K562 (cell line): Measurements from ENCODE around the gene NEK4. TPM values are rescaled to one million over a fixed set of nuclear protein-coding genes. Genes with fewer than 3 reads are reported as not detected.
A peak's percentile ranks its signal among the peaks of the same experiment; 100 is the strongest.

Experiments
- ATAC-seq: fragments of 200-7000 bp; cut with Tn5 transposase; 3 replicates; pipeline ENCODE4 v1.9.1; 2020; ENCODE audit warnings: moderate library complexity
- BruUV-seq: library from RNA; stranded (reverse); fragments of 400-500 nt; replicated peaks from 2 replicates; lab custom pipeline; 2021; lab: Mats Ljungman, UMichigan
- CTCF ChIA-PET: fragments of 300-600 bp; formaldehyde crosslinking; extraction: SDS; loops from one replicate; lab custom pipeline; 2021; ENCODE audit warnings: low intra/inter-chr PET ratio; lab: Yijun Ruan, JAX
- POLR2A ChIA-PET: fragments of 300-600, 350-650 bp; sonication (Branson Sonifier 250); formaldehyde crosslinking; extraction: SDS; loops from one replicate; lab custom pipeline; 2021; ENCODE audit warnings: antibody characterized with exemption, inconsistent platforms; lab: Yijun Ruan, JAX
- DNase-seq, 4 experiments: peaks; one replicate each; pipeline versions ENCODE4 v3.0.0 to v3.0.0-alpha.2; 2011 to 2018; ENCODE audit warnings: low spot score in 3 of 4, mixed read lengths in 3 of 4; ENCODE audit errors: extremely low read depth in 1 of 4
- FAIRE-seq: peaks from 2 replicates; lab custom pipeline; 2011; peaks lifted over from hg19 to GRCh38; lab: Jason Lieb, UNC
- H2AFZ ChIP-seq: 2 replicates; pipeline ENCODE4 v1.6.0; 2011; ENCODE audit warnings: low read depth, low read length, control low read depth, inconsistent platforms
- H3K27ac ChIP-seq: fragments of 200-600 bp; 3 replicates; pipeline ENCODE4 v1.8.0; 2011; ENCODE audit warnings: low read depth, mild to moderate bottlenecking, control low read depth, inconsistent platforms, low read length, moderate library complexity, mixed read lengths; ENCODE audit errors: extremely low read depth
- H3K27me3 ChIP-seq, 2 experiments: fragments of 300-600 bp in 1 of 2; 2 replicates in 1 of 2; 3 replicates in 1 of 2; pipeline versions ENCODE4 v1.6.0 to v1.8.0; 2011; ENCODE audit warnings: inconsistent platforms in 2 of 2, low read length in 2 of 2, mild to moderate bottlenecking in 1 of 2, mixed read lengths in 1 of 2, moderate library complexity in 1 of 2; ENCODE audit not compliant: control insufficient read depth in 2 of 2, insufficient read depth in 2 of 2
- H3K36me3 ChIP-seq: fragments of 300-600 bp; 3 replicates; pipeline ENCODE4 v1.8.0; 2011; ENCODE audit warnings: mild to moderate bottlenecking, low read length, inconsistent platforms; ENCODE audit not compliant: control insufficient read depth, insufficient read depth
- H3K4me1 ChIP-seq, 2 experiments: fragments of 200-600 bp in 1 of 2; replicated peaks in 1 of 2; 2 replicates in 1 of 2; 3 replicates in 1 of 2; pipeline versions ENCODE4 v1.5.1 to v1.8.0; 2011; ENCODE audit warnings: inconsistent platforms in 2 of 2, low read length in 2 of 2, mild to moderate bottlenecking in 1 of 2, mixed read lengths in 1 of 2, moderate library complexity in 1 of 2; ENCODE audit not compliant: control insufficient read depth in 2 of 2, insufficient read depth in 2 of 2
- H3K4me2 ChIP-seq: 2 replicates; pipeline ENCODE4 v1.6.1; 2011; ENCODE audit warnings: low read length, control low read depth, inconsistent platforms, mixed read lengths; ENCODE audit not compliant: insufficient read depth
- H3K4me3 ChIP-seq: fragments of 200-600 bp; sonication (generic), shearing (Covaris generic); 2 replicates; pipeline ENCODE4 v1.5.1; 2016; ENCODE audit warnings: control low read depth, inconsistent platforms
- H3K79me2 ChIP-seq: fragments of 200-600 bp; 3 replicates; pipeline ENCODE4 v1.8.0; 2011; ENCODE audit warnings: low read length, inconsistent platforms; ENCODE audit not compliant: control insufficient read depth, insufficient read depth
- H3K9ac ChIP-seq, 2 experiments: 2 replicates each; pipeline versions ENCODE4 v1.6.0 to v1.6.1; 2011; ENCODE audit warnings: low read depth in 2 of 2, low read length in 2 of 2, control low read depth in 1 of 2, inconsistent platforms in 1 of 2, mild to moderate bottlenecking in 1 of 2, mixed read lengths in 1 of 2; ENCODE audit not compliant: insufficient read depth in 1 of 2
- H3K9me1 ChIP-seq: one replicate; pipeline ENCODE4 v1.6.0; 2011; ENCODE audit warnings: inconsistent platforms, mild to moderate bottlenecking, low read length, moderate library complexity; ENCODE audit not compliant: control insufficient read depth, insufficient read depth
- H3K9me3 ChIP-seq: replicated peaks from 2 replicates; pipeline ENCODE4 v1.5.1; 2011; ENCODE audit warnings: low read depth, low read length, inconsistent platforms; ENCODE audit not compliant: control insufficient read depth, insufficient read depth
- H4K20me1 ChIP-seq: replicated peaks from 2 replicates; pipeline ENCODE4 v1.6.1; 2011; ENCODE audit warnings: low read length, inconsistent platforms, mixed read lengths; ENCODE audit not compliant: control insufficient read depth, insufficient read depth
- WGBS: fragments of 100-300 bp; shearing (Covaris generic); methylation state at CpG from one replicate; pipeline ENCODE4 v1.1.6; 2016; ENCODE audit warnings: low coverage, mixed read lengths; ENCODE audit not compliant: insufficient coverage; ENCODE audit errors: missing lambda C conversion rate; 5-methylcytosine and 5-hydroxymethylcytosine counted together
- in situ Hi-C: fragments of 300-500 bp; cut with MboI; formaldehyde crosslinking; loops from 4 replicates; pipeline ENCODE4 v1.15.0; 2018; ENCODE audit warnings: inconsistent platforms, mixed read lengths
- intact Hi-C: fragments of 100-400 bp; cut with micrococcal nuclease; formaldehyde crosslinking; loops from 2 replicates; pipeline ENCODE4 v1.14.2; 2022
- polyA plus RNA-seq, 8 experiments: library from polyadenylated mRNA; depleted of rRNA in 4 of 8; stranded (reverse) in 5 of 8; unstranded in 3 of 8; fragments of >200 nt; fragmentation: Nextera tagmentation in 2 of 8; fragmentation: Illumina TruSeq in 1 of 8; extraction: Ambion mirVana in 2 of 8; extraction: Trizol in 1 of 8; gene quantifications; 2 replicates each; pipeline versions ENCODE4 v1.2.1 to v1.2.3, GENCODE V29; 2011 to 2014; ENCODE audit warnings: inconsistent platforms in 1 of 8, missing spikeins in 1 of 8
- small RNA-seq: library from RNA; depleted of rRNA; stranded (forward); fragments of <200 nt; gene quantifications from one replicate; pipeline ENCODE3, GENCODE V24; 2014
- total RNA-seq, 7 experiments: library from RNA; depleted of rRNA in 6 of 7; stranded (reverse); fragments of >200 nt in 6 of 7; fragmentation: Illumina TruSeq in 2 of 7; extraction: Trizol in 2 of 7; gene quantifications; 2 replicates each; pipeline versions ENCODE4 v1.2.1 to v1.2.3, GENCODE V29; 2011 to 2021; ENCODE audit warnings: low replicate concordance in 1 of 7
- TF ChIP-seq, protein P1 (sequence below): IDR thresholded peaks from 2 replicates; pipeline ENCODE4 v1.6.1; 2011; ENCODE audit not compliant: insufficient read length; ENCODE audit errors: extremely low read depth

The NEK4 gene
- total and polyA plus RNA-seq, 9 of the 15 experiments (the other 6 are each of a cell fraction or from before 2014, with no cell fraction given), result 5.8 to 23.1 (median 16.6) TPM

DNA sequence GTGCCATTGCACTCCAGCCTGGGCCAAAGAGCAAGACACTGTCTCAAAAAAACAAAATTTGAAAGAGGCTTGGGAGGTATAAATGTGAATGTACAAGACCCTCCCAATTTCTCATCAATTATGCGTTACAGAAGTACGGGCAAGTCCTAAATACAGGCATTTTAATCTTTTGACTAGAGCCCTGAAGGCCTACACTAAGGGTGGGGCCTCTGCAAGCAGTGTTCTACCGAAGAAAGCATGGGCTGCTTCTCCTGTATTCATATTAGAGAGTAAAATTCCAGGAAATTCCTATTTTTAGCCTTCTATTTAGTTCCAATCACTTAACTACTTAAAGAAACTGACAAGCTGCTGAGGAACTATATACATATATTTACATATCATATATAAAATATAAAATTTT is 110.7 kb downstream of the NEK4 start:
- WGBS, result 81% methylated on average over 3 of the region's 3 CpGs
- Histone ChIP-seq H3K9me1 (no peaks in the 10 kb centered on the region), H3K9ac (no peak overlapping the region), H3K9me3 (no peaks in the 10 kb centered on the region), H3K4me2 (no peak overlapping the region), H3K4me1 (no peaks in the 10 kb centered on the region), H2AFZ (no peak overlapping the region), H3K36me3 (peaks cover 59% of the 10 kb centered on the region), H4K20me1 (no peaks in the 10 kb centered on the region), H3K27ac (no peak overlapping the region), H3K27me3 (no peaks in the 10 kb centered on the region), H3K4me3 (no peak overlapping the region), H3K79me2 (no peaks in the 10 kb centered on the region)
- intact Hi-C loops, result no loop called here
- no TSS peak for BruUV-seq
- DNase-seq (no peak), ATAC-seq (no peak), FAIRE-seq (no peak)
- ChIA-PET POLR2A (interaction anchor here (0.7 kb wide), 1 partner anchor 11 kb away, joined by 3 read pairs; no protein-coding TSS in a partner anchor), CTCF (no interaction called here)
- in situ Hi-C loops, result no loop called here
- TF ChIP-seq, protein P1, sequence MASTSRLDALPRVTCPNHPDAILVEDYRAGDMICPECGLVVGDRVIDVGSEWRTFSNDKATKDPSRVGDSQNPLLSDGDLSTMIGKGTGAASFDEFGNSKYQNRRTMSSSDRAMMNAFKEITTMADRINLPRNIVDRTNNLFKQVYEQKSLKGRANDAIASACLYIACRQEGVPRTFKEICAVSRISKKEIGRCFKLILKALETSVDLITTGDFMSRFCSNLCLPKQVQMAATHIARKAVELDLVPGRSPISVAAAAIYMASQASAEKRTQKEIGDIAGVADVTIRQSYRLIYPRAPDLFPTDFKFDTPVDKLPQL, result no peak

Small RNA genes lying within 50 kb of the gene (small RNA-seq; reads per million reads assigned to genes)
- gene AC006254.2, result not detected
- 4,029 reads per million, percentile 100 among the genes with 10 or more reads in this experiment for gene RF00569
- not detected for gene RF01183
- 0.29 reads per million for gene SNORD19
- not detected for gene SNORD19B
- 2,603 reads per million, percentile 100 among the genes with 10 or more reads in this experiment for gene SNORD69

Other genes with a start within 250 kb of the NEK4 start
Only the 7 nearest of the 11 such genes appear.
- 157 and 168 TPM in 2 replicates for gene GNL3, start 84.9 kb downstream of the NEK4 start, total RNA-seq (2014; rRNA removed)
- 240 and 284 TPM in 2 replicates for gene GNL3, start 84.9 kb downstream of the NEK4 start, total RNA-seq (2014; rRNA removed; fragmentation: Illumina TruSeq; extraction: Trizol)
- 253 and 284 TPM in 2 replicates for gene GNL3, start 84.9 kb downstream of the NEK4 start, total RNA-seq (2015; rRNA removed; fragmentation: Illumina TruSeq; extraction: Trizol)
- 132 and 146 TPM in 2 replicates for gene GNL3, start 84.9 kb downstream of the NEK4 start, total RNA-seq (2021)
- 156 and 166 TPM in 2 replicates for gene GNL3, start 84.9 kb downstream of the NEK4 start, polyA plus RNA-seq (2011; rRNA removed)
- 239 and 287 TPM in 2 replicates for gene GNL3, start 84.9 kb downstream of the NEK4 start, polyA plus RNA-seq (2014; fragmentation: Illumina TruSeq; extraction: Trizol)
- 100 to 1,000 TPM; 220 to 313 TPM for gene GNL3, start 84.9 kb downstream of the NEK4 start, polyA plus RNA-seq (2014; fragmentation: Nextera tagmentation; extraction: Ambion mirVana)
- gene GNL3, start 84.9 kb downstream of the NEK4 start, polyA plus RNA-seq (2014; rRNA removed), result 210 and 219 TPM in 2 replicates
- 31.3 and 33.0 TPM in 2 replicates for gene GLT8D1, start 65.1 kb downstream of the NEK4 start, total RNA-seq (2014; rRNA removed)
- gene GLT8D1, start 65.1 kb downstream of the NEK4 start, total RNA-seq (2014; rRNA removed; fragmentation: Illumina TruSeq; extraction: Trizol), result 34.7 and 38.5 TPM in 2 replicates
- 33.1 and 34.8 TPM in 2 replicates for gene GLT8D1, start 65.1 kb downstream of the NEK4 start, total RNA-seq (2015; rRNA removed; fragmentation: Illumina TruSeq; extraction: Trizol)
- gene GLT8D1, start 65.1 kb downstream of the NEK4 start, total RNA-seq (2021), result 26.7 and 28.6 TPM in 2 replicates
- 59.5 and 65.9 TPM in 2 replicates for gene GLT8D1, start 65.1 kb downstream of the NEK4 start, polyA plus RNA-seq (2011; rRNA removed)
- 38.6 and 43.7 TPM in 2 replicates for gene GLT8D1, start 65.1 kb downstream of the NEK4 start, polyA plus RNA-seq (2014; fragmentation: Illumina TruSeq; extraction: Trizol)
- gene GLT8D1, start 65.1 kb downstream of the NEK4 start, polyA plus RNA-seq (2014; fragmentation: Nextera tagmentation; extraction: Ambion mirVana), result 10 to 100 TPM; 14.1 to 21.6 TPM
- gene GLT8D1, start 65.1 kb downstream of the NEK4 start, polyA plus RNA-seq (2014; rRNA removed), result 33.7 and 34.4 TPM in 2 replicates
- 66.4 and 85.0 TPM in 2 replicates for gene SPCS1, start 64.8 kb downstream of the NEK4 start, total RNA-seq (2014; rRNA removed)
- gene SPCS1, start 64.8 kb downstream of the NEK4 start, total RNA-seq (2014; rRNA removed; fragmentation: Illumina TruSeq; extraction: Trizol), result 110 and 134 TPM in 2 replicates
- gene SPCS1, start 64.8 kb downstream of the NEK4 start, total RNA-seq (2015; rRNA removed; fragmentation: Illumina TruSeq; extraction: Trizol), result 124 and 127 TPM in 2 replicates
- 103 and 110 TPM in 2 replicates for gene SPCS1, start 64.8 kb downstream of the NEK4 start, total RNA-seq (2021)
- 62.3 and 73.9 TPM in 2 replicates for gene SPCS1, start 64.8 kb downstream of the NEK4 start, polyA plus RNA-seq (2011; rRNA removed)
- 127 and 141 TPM in 2 replicates for gene SPCS1, start 64.8 kb downstream of the NEK4 start, polyA plus RNA-seq (2014; fragmentation: Illumina TruSeq; extraction: Trizol)
- gene SPCS1, start 64.8 kb downstream of the NEK4 start, polyA plus RNA-seq (2014; fragmentation: Nextera tagmentation; extraction: Ambion mirVana), result 100 to 1,000 TPM; 504 to 567 TPM
- gene SPCS1, start 64.8 kb downstream of the NEK4 start, polyA plus RNA-seq (2014; rRNA removed), result 107 and 136 TPM in 2 replicates
- not detected in 2 replicates for gene ITIH1, start 6.7 kb upstream of the NEK4 start, total RNA-seq (2014; rRNA removed)
- not detected in 2 replicates for gene ITIH1, start 6.7 kb upstream of the NEK4 start, total RNA-seq (2014; rRNA removed; fragmentation: Illumina TruSeq; extraction: Trizol)
- gene ITIH1, start 6.7 kb upstream of the NEK4 start, total RNA-seq (2015; rRNA removed; fragmentation: Illumina TruSeq; extraction: Trizol), result not detected in 2 replicates
- gene ITIH1, start 6.7 kb upstream of the NEK4 start, total RNA-seq (2021), result 0.11 and 0.31 TPM in 2 replicates
- not detected in 2 replicates for gene ITIH1, start 6.7 kb upstream of the NEK4 start, polyA plus RNA-seq (2011; rRNA removed)
- not detected in 2 replicates for gene ITIH1, start 6.7 kb upstream of the NEK4 start, polyA plus RNA-seq (2014; fragmentation: Illumina TruSeq; extraction: Trizol)
- gene ITIH1, start 6.7 kb upstream of the NEK4 start, polyA plus RNA-seq (2014; fragmentation: Nextera tagmentation; extraction: Ambion mirVana), result not detected
- gene ITIH1, start 6.7 kb upstream of the NEK4 start, polyA plus RNA-seq (2014; rRNA removed), result not detected in 2 replicates
- gene ITIH3, start 23.9 kb upstream of the NEK4 start, total RNA-seq (2014; rRNA removed), result not detected in 2 replicates
- 0.07 TPM in 1 of 2 replicates, not detected in the other for gene ITIH3, start 23.9 kb upstream of the NEK4 start, total RNA-seq (2014; rRNA removed; fragmentation: Illumina TruSeq; extraction: Trizol)
- not detected in 2 replicates for gene ITIH3, start 23.9 kb upstream of the NEK4 start, total RNA-seq (2015; rRNA removed; fragmentation: Illumina TruSeq; extraction: Trizol)
- gene ITIH3, start 23.9 kb upstream of the NEK4 start, total RNA-seq (2021), result 0.25 and 0.35 TPM in 2 replicates
- gene ITIH3, start 23.9 kb upstream of the NEK4 start, polyA plus RNA-seq (2011; rRNA removed), result not detected in 2 replicates
- gene ITIH3, start 23.9 kb upstream of the NEK4 start, polyA plus RNA-seq (2014; fragmentation: Illumina TruSeq; extraction: Trizol), result not detected in 2 replicates
- gene ITIH3, start 23.9 kb upstream of the NEK4 start, polyA plus RNA-seq (2014; fragmentation: Nextera tagmentation; extraction: Ambion mirVana), result not detected
- gene ITIH3, start 23.9 kb upstream of the NEK4 start, polyA plus RNA-seq (2014; rRNA removed), result not detected in 2 replicates
- gene ITIH4, start 59.7 kb upstream of the NEK4 start, total RNA-seq (2014; rRNA removed), result 0.09 TPM in 1 of 2 replicates, not detected in the other
- not detected in 2 replicates for gene ITIH4, start 59.7 kb upstream of the NEK4 start, total RNA-seq (2014; rRNA removed; fragmentation: Illumina TruSeq; extraction: Trizol)
- gene ITIH4, start 59.7 kb upstream of the NEK4 start, total RNA-seq (2015; rRNA removed; fragmentation: Illumina TruSeq; extraction: Trizol), result not detected in 2 replicates
- gene ITIH4, start 59.7 kb upstream of the NEK4 start, total RNA-seq (2021), result 0.62 and 0.96 TPM in 2 replicates
- 0.20 TPM in 1 of 2 replicates, not detected in the other for gene ITIH4, start 59.7 kb upstream of the NEK4 start, polyA plus RNA-seq (2011; rRNA removed)
- not detected in 2 replicates for gene ITIH4, start 59.7 kb upstream of the NEK4 start, polyA plus RNA-seq (2014; fragmentation: Illumina TruSeq; extraction: Trizol)
- not detected for gene ITIH4, start 59.7 kb upstream of the NEK4 start, polyA plus RNA-seq (2014; fragmentation: Nextera tagmentation; extraction: Ambion mirVana)
- gene ITIH4, start 59.7 kb upstream of the NEK4 start, polyA plus RNA-seq (2014; rRNA removed), result not detected in 2 replicates
- 0.18 TPM in 1 of 2 replicates, not detected in the other for gene MUSTN1, start 64.1 kb upstream of the NEK4 start, total RNA-seq (2014; rRNA removed)
- gene MUSTN1, start 64.1 kb upstream of the NEK4 start, total RNA-seq (2014; rRNA removed; fragmentation: Illumina TruSeq; extraction: Trizol), result not detected in 2 replicates
- 0.38 TPM in 1 of 2 replicates, not detected in the other for gene MUSTN1, start 64.1 kb upstream of the NEK4 start, total RNA-seq (2015; rRNA removed; fragmentation: Illumina TruSeq; extraction: Trizol)
- gene MUSTN1, start 64.1 kb upstream of the NEK4 start, total RNA-seq (2021), result 0.78 TPM in 1 of 2 replicates, not detected in the other
- not detected in 2 replicates for gene MUSTN1, start 64.1 kb upstream of the NEK4 start, polyA plus RNA-seq (2011; rRNA removed)
- gene MUSTN1, start 64.1 kb upstream of the NEK4 start, polyA plus RNA-seq (2014; fragmentation: Illumina TruSeq; extraction: Trizol), result 0.74 and 0.82 TPM in 2 replicates
- under 1 TPM in 1 of 2 experiments, not detected in 1; 0.15 TPM for gene MUSTN1, start 64.1 kb upstream of the NEK4 start, polyA plus RNA-seq (2014; fragmentation: Nextera tagmentation; extraction: Ambion mirVana)
- 0.44 TPM in 1 of 2 replicates, not detected in the other for gene MUSTN1, start 64.1 kb upstream of the NEK4 start, polyA plus RNA-seq (2014; rRNA removed)